CD4-positive, alpha-beta T cell treated with Interleukin-6 at 100 ng/mL for 8 hours (primary cell): ENCODE data around the gene SVIP.

Source experiments
- DNase-seq: peaks from one replicate; pipeline ENCODE4 v3.0.0-alpha.2; 2020; ENCODE audit warnings: mixed read lengths, low spot score

The SVIP gene

GRCh38 chr11:22792497-22792896 is 37.1 kb downstream of the SVIP start:
- no peak for DNase-seq

DNA sequence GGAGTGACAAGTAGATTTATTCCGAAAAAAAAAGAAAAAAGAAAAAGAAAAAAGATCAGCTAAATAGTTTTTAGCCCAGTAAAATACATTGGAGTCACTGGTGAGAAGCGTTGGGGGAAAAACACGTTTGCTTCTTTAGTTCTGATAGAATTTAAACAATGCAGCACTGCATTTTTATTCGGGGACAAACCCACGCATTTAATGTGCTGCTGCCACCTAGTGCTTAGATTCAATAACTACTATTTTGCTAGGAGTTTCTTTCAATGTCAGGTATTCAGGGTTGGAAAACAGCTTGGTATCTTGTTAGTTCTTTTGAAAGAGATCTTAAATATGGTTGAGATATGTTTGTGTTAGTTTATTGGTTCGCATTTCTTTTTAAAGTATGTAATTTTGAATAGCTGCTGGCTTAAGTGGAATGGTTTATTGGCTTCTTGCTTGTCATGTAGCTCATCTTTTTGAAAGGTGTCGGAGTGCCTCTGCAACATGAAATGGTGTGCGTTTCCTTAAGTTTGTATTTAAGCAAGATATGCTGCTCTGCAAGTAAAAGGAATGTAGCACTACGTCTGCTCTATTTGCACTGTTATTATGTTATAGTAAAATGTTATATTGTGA is 41.9 kb downstream of the SVIP start:
- peak; percentile 33 for DNase-seq

DNA sequence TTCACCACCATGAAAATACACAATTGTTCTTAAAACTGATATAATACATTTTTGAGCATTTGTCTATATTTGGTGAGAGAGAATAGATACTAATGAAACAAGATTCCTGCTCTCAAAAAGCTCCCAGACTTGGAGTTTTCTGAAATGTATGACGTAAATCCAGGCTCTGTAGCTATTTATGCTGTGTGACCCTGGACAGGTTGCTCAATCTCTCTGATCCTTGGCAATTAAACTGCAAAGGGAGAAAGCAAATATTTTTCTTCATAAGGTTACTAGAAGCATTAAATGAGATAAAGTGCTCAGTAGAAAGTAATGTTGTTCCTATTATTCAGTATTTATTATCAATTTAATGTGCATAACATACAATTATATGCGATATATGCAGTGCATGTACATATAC is 42.5 kb downstream of the SVIP start:
- DNase-seq: no peak

DNA sequence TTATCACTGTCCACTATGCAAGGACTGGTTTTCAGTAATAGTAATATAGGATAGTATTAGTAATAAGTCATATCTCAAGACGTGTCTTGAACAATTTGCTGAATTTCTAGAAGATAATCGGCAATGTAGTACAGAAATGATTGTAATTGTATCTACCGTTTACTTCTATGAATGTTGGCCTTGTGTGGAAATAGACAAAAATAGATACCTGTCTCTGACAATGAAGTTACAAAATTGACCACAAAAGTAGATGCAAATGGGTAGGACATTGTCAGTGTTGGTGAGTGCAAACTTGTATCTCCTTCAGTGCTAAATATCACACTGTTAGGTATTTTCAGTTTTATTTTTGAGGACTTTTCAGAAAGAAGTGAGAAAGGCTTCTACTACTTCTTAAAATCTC is 43.1 kb downstream of the SVIP start:
- DNase-seq: no peak

DNA sequence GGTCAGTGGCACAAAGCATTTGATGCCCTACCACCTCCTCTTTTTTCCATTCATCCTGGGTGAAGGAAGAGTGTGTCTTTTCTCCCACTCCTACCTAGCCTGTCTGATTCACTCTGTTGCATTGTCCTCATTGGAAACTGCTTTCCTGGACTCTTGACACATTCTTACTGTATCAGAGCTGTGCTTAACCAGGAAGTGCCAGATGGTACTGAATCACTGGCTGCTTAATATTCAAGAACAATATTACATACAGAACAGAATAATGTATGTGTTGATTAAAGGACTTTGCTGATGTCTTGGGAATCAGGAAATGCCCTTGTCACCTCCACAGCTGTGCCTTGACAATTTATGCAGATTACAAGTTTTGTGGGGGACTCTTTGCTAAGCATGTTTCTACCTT is 44.4 kb downstream of the SVIP start:
- no peak for DNase-seq

DNA sequence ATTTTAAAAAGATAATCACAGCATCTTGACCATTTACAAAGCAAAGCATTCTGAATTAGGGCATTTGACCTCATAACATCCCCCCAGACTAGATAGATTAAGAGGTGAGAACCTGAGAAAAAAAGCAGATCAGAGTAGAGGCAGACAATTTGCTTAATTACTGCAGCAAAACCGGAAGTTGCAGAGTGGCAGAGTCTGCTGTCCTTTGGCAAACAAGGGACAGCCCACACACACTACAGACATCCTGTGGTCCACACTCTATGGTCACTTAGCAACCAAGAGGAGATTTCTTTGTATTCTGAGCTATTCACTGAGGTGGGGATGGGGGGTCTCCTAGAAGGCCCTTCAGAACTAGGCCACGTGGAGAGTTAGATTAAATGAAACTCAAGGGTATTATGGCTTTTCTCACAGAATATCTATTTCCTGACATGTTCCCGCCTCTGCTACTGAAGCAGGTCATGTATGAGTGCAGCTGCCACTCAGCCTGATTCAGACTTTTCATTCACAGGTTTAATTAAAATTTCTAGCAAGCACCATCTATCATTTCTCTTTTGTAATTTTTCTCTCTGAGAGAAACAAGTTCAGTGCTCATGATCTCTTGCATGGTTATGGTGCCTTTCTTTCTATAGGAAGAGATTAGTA is 48.5 kb downstream of the SVIP start:
- DNase-seq: no peak

DNA sequence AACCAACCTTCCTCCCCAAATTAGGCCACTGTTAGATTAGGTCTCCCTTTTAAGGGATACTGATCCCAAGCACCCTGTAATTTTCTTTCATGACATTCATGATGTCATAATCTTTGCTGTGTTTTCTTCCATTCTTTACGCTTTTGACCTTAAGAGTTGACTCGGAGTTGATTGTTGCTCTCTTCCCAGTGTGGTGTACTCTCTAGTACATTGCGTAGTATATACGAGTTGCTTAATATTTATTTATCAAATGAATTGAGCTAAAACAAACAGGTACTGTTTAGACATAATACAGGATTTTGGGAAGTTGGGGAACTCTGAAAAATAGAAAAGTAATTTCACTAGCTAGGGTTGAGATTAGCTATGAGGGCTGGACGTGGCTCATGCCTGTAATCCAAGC is 49.8 kb downstream of the SVIP start:
- no peak for DNase-seq

DNA sequence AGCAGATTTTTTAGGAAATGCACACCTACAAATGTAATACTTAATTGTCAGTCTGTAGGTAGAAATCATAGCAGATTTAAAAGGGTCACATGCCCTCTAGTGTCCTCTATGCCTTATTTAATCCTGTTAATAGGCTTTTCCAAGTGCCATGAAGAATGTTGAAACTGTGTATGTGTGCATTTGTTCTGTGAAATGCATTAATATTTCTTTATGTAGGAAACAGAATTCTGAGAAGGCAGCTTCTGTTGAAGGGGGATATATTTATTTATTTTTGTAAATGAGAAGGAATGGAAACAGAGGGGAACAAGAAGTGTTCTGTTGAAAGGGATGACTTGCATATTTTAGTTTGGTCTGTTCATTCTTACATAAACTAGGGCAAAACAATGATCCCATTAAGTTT is 51.0 kb downstream of the SVIP start:
- no peak for DNase-seq

DNA sequence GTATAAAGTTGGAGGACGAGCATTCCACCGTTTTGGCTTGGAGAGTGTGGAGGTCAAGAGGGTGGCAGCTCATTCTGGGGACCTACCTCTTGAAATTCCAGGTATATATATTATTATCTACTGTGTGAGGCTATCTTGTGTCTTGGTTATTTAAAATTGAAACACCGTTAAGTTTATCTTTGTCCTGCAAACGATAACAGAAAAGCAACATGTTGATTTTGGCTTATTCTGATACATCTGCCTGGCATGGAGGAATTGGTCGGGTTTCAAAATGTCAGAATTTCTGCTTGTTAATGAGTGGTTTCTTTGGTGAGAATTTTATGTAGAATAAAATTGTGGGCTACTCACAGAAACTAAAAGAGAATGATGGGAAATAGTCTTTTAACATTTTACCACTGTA is 54.4 kb downstream of the SVIP start:
- no peak for DNase-seq

GRCh38 chr11:22774716-22775115 is 54.9 kb downstream of the SVIP start:
- no peak for DNase-seq

DNA sequence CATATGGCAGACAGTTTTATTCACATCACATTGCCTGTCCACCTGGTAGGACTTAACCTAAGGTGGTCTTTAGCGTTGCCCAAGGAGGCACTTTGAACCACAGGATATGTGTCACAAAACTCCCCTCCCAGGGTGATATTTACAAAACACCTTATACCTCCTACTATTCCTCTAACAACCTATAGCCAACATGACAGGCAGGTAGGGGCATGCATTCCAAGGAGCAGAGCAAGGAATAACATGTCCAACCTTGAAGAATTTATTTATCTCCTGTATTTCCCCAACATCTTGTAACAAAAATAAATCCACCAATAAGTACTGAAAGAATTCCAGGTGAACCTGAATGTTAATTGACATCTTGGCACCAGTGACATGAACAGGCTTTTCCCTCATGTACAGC is 60.5 kb downstream of the SVIP start:
- no peak for DNase-seq
